Sigmoid colon (tissue), 7 donors: ENCODE results near the gene PSMD8. TPM values are rescaled to one million over a fixed set of nuclear protein-coding genes. Genes with fewer than 3 reads are reported as not detected.
"Not testable (repeated sequence)": the region's sequence is repeated elsewhere in the genome, so short reads cannot be mapped to it uniquely, and the experiment has no call there.

ENCODE experiments used
- DNase-seq: peaks from one replicate; pipeline ENCODE4 v3.0.0-alpha.2; 2019
- H3K27ac ChIP-seq, 4 donors: fragments of 200-600 bp; sonication (generic); one replicate each; pipeline ENCODE4 v1.5.1; 2016 to 2019; ENCODE audit warnings: mild to moderate bottlenecking in 1 of 4
- H3K27me3 ChIP-seq, 3 donors: fragments of 200-600 bp; sonication (generic); one replicate each; pipeline ENCODE4 v1.5.1; 2019; ENCODE audit warnings: mild to moderate bottlenecking in 1 of 3
- H3K36me3 ChIP-seq, 4 donors: fragments of 200-600 bp; sonication (generic); one replicate each; pipeline ENCODE4 v1.5.1; 2016 to 2019
- H3K4me1 ChIP-seq, 4 donors: fragments of 200-600 bp; sonication (generic); one replicate each; pipeline ENCODE4 v1.5.1; 2017 to 2019
- H3K4me3 ChIP-seq, 4 donors: fragments of 200-600 bp; sonication (generic); one replicate each; pipeline ENCODE4 v1.5.1; 2017 to 2019; ENCODE audit warnings: mild to moderate bottlenecking in 2 of 4, moderate library complexity in 1 of 4
- H3K9me3 ChIP-seq, 4 donors: fragments of 200-600 bp in 3 of 4; sonication (generic) in 3 of 4; one replicate each; pipeline versions ENCODE4 v1.5.1 to v1.6.1; 2013 to 2019
- CTCF ChIP-seq, 4 experiments: fragments of 450-650 bp in 3 of 4; fragments of 200-600 bp in 1 of 4; IDR thresholded peaks; one replicate each; pipeline ENCODE4 v1.5.1; 2016 to 2019; ENCODE audit warnings: antibody characterized with exemption in 4 of 4, mild to moderate bottlenecking in 3 of 4, moderate library complexity in 2 of 4
- EP300 ChIP-seq, 4 donors: sonication (generic); formaldehyde crosslinking; IDR thresholded peaks; one replicate each; pipeline ENCODE4 v1.6.1; 2017; ENCODE audit warnings: antibody characterized with exemption in 4 of 4
- POLR2A ChIP-seq, 2 donors: fragments of 450-650 bp; IDR thresholded peaks; one replicate each; pipeline ENCODE4 v1.6.1; 2016; ENCODE audit warnings: antibody characterized with exemption in 2 of 2, mild to moderate bottlenecking in 2 of 2, moderate library complexity in 2 of 2
- POLR2AphosphoS5 ChIP-seq, 4 donors: sonication (generic); formaldehyde crosslinking; IDR thresholded peaks; one replicate each; pipeline ENCODE4 v1.6.1; 2017; ENCODE audit warnings: antibody characterized with exemption in 4 of 4
- WGBS, 2 donors: extraction: QIAGEN DNeasy Blood & Tissue Kit; methylation state at CpG; one replicate each; pipeline ENCODE4 v1.1.7; 2013; 5-methylcytosine and 5-hydroxymethylcytosine counted together
- intact Hi-C: fragments of 100-400 bp; cut with DNase I; formaldehyde crosslinking; loops from one replicate; pipeline ENCODE4 v1.15.1; 2023
- polyA plus RNA-seq, 3 donors: library from polyadenylated mRNA; stranded (reverse); fragments of 200-250 nt; gene quantifications; one replicate each; pipeline ENCODE4 v1.2.3, GENCODE V29; 2013
- total RNA-seq, 4 donors: library from RNA; depleted of rRNA; stranded (reverse); fragments of >200 nt; gene quantifications; one replicate each; pipeline ENCODE4 v1.1.0, GENCODE V29; 2016
- donor health status: healthy with polysubstance abuse.
- donor health status: Bipolar disorder and iron deficiency.
- donor health status: healthy.

Gene PSMD8
- total and polyA plus RNA-seq, 7 donors, result 125 to 271 (median 147) TPM

- Histone ChIP-seq H3K4me3 (peak within 1 kb of the TSS; percentile 64 to 98 (median 76)), H3K9me3 (no peaks in the 10 kb centered on the region), H3K36me3 (peaks cover 0 to 21% (median 8%) of the 10 kb centered on the region in 4 donors), H3K27me3 (peaks cover 13 to 31% (median 29%) of the 10 kb centered on the region in 3 donors), H3K27ac (peak within 1 kb of the TSS; percentile 79 to 88 (median 84)), H3K4me1 (peaks cover 0 to 15% (median 7%) of the 10 kb centered on the region in 4 donors)
- TF ChIP-seq EP300 (IDR thresholded peaks at IDR 0.05), result no peak
- TF ChIP-seq POLR2A (IDR thresholded peaks at IDR 0.05), result no peak
- TF ChIP-seq CTCF (IDR thresholded peaks at IDR 0.05), result peak; percentile 92 to 96 (median 94)
- TF ChIP-seq POLR2AphosphoS5 (IDR thresholded peaks at IDR 0.05), result peak; percentile 13 to 57 (median 40)
- peak; percentile 98 for DNase-seq
- intact Hi-C loops, result loop anchor here (1.0 to 5.0 kb wide), 3 partner anchors 214 to 527 kb away; partner anchors contain the start of genes EIF3K, MAP4K1, MRPS12 and SARS2
- 0 to 1% methylated on average over 82 of the region's 82 CpGs for WGBS, 2 donors
These were observed 28.8 kb downstream of the PSMD8 start, which contains the start of gene FAM98C for GRCh38 chr19:38402967-38403674. TSS of gene FAM98C (plus strand) at chr19:38403093. CDS start at chr19:38403154, 61 bp downstream.

- H3K36me3 ChIP-seq, result peaks cover 0 to 26% (median 11%) of the 10 kb centered on the region in 4 donors
- intact Hi-C loops, result loop anchor here (5.0 kb wide), 1 partner anchor 212 kb away; the partner anchor contains the start of genes EIF3K and MAP4K1
- H3K27me3 ChIP-seq, result peaks cover 0 to 14% (median 12%) of the 10 kb centered on the region in 3 donors
- TF ChIP-seq CTCF (IDR thresholded peaks at IDR 0.05) (no peak), EP300 (IDR thresholded peaks at IDR 0.05) (no peak), POLR2A (IDR thresholded peaks at IDR 0.05) (no peak)
- H3K4me1 ChIP-seq, result peaks cover 0 to 15% (median 7%) of the 10 kb centered on the region in 4 donors
- H3K27ac ChIP-seq, result no peak overlapping the region
- H3K9me3 ChIP-seq, result no peaks in the 10 kb centered on the region
- H3K4me3 ChIP-seq, result no peak overlapping the region
- DNase-seq, result no peak
- WGBS, 2 donors, result 95 to 97% methylated on average over 6 of the region's 6 CpGs
These were observed 30.5 kb downstream of the PSMD8 start for GRCh38 chr19:38404858-38405257.

- intact Hi-C loops, result no loop called here
- Histone ChIP-seq H3K27ac (no peak overlapping the region), H3K27me3 (peaks cover 0 to 9% (median 8%) of the 10 kb centered on the region in 3 donors), H3K4me1 (peaks cover 0 to 15% (median 7%) of the 10 kb centered on the region in 4 donors), H3K9me3 (no peaks in the 10 kb centered on the region), H3K4me3 (no peak overlapping the region), H3K36me3 (peaks cover 0 to 26% (median 11%) of the 10 kb centered on the region in 4 donors)
- DNase-seq, result no peak
- TF ChIP-seq EP300 (IDR thresholded peaks at IDR 0.05) (no peak), POLR2AphosphoS5 (IDR thresholded peaks at IDR 0.05) (no peak), CTCF (IDR thresholded peaks at IDR 0.05) (no peak), POLR2A (IDR thresholded peaks at IDR 0.05) (no peak)
- WGBS, 2 donors, result 96 to 98% methylated on average over 8 of the region's 8 CpGs
These were observed 30.9 kb downstream of the PSMD8 start for GRCh38 chr19:38405276-38405675.

- Histone ChIP-seq H3K36me3 (peaks cover 0 to 26% (median 11%) of the 10 kb centered on the region in 4 donors), H3K4me3 (no peak overlapping the region), H3K4me1 (no peaks in the 10 kb centered on the region), H3K9me3 (no peaks in the 10 kb centered on the region), H3K27ac (no peak overlapping the region), H3K27me3 (peaks cover 0 to 7% (median 0%) of the 10 kb centered on the region in 3 donors)
- WGBS, 2 donors, result 49 to 71% methylated on average over 7 of the region's 7 CpGs
- TF ChIP-seq CTCF (IDR thresholded peaks at IDR 0.05), result no peak
- TF ChIP-seq POLR2A (IDR thresholded peaks at IDR 0.05), result no peak
- TF ChIP-seq POLR2AphosphoS5 (IDR thresholded peaks at IDR 0.05), result no peak
- TF ChIP-seq EP300 (IDR thresholded peaks at IDR 0.05), result no peak
- DNase-seq, result no peak
- intact Hi-C loops, result no loop called here
These were observed 35.3 kb downstream of the PSMD8 start for GRCh38 chr19:38409631-38410133.

GRCh38 chr19:38410407-38410806, 36.0 kb downstream of the PSMD8 start:
- WGBS, 2 donors, result 63 to 82% methylated on average over 6 of the region's 6 CpGs
- H3K27me3 ChIP-seq, DNase-seq, H3K9me3 ChIP-seq, intact Hi-C loops, H3K4me1 ChIP-seq, H3K4me3 ChIP-seq, H3K27ac ChIP-seq: not testable (repeated sequence)
- peaks cover 0 to 26% (median 11%) of the 10 kb centered on the region in 4 donors for H3K36me3 ChIP-seq
